H9 (cell line): Measurements from ENCODE around the gene NKIRAS1. TPM values are rescaled to one million over a fixed set of nuclear protein-coding genes. Genes with fewer than 3 reads are reported as not detected.

Experiments used
- DNase-seq: peaks from one replicate; pipeline ENCODE4 v3.0.0-alpha.2; 2017
- H2AFZ ChIP-seq: one replicate; pipeline ENCODE4 v1.6.1; 2013; ENCODE audit warnings: mild to moderate bottlenecking, low read length, control low read depth, moderate library complexity
- H2AK5ac ChIP-seq: 2 replicates; pipeline ENCODE4 v1.6.1; 2013; ENCODE audit warnings: low read length, control low read depth, mixed read lengths; ENCODE audit not compliant: insufficient read length
- H2BK120ac ChIP-seq: one replicate; pipeline ENCODE4 v1.6.1; 2013; ENCODE audit warnings: low read depth, mild to moderate bottlenecking, low read length, control low read depth, inconsistent platforms; ENCODE audit not compliant: poor library complexity, severe bottlenecking
- H2BK12ac ChIP-seq: 2 replicates; pipeline ENCODE4 v1.6.1; 2013; ENCODE audit warnings: low read length, control low read depth, mixed read lengths, low read depth; ENCODE audit not compliant: insufficient read length
- H2BK15ac ChIP-seq: 2 replicates; pipeline ENCODE4 v1.6.1; 2013; ENCODE audit warnings: low read depth, low read length, control low read depth
- H2BK20ac ChIP-seq: one replicate; pipeline ENCODE4 v1.6.1; 2013; ENCODE audit warnings: low read depth, mild to moderate bottlenecking, low read length, control low read depth, inconsistent platforms; ENCODE audit not compliant: poor library complexity, severe bottlenecking
- H2BK5ac ChIP-seq: 2 replicates; pipeline ENCODE4 v1.6.1; 2013; ENCODE audit warnings: low read length, control low read depth, mixed read lengths; ENCODE audit not compliant: insufficient read length
- H3K14ac ChIP-seq: 2 replicates; pipeline ENCODE4 v1.6.1; 2013; ENCODE audit warnings: low read length, control low read depth; ENCODE audit not compliant: insufficient read depth
- H3K18ac ChIP-seq: 2 replicates; pipeline ENCODE4 v1.6.1; 2013; ENCODE audit warnings: low read depth, mild to moderate bottlenecking, mixed read lengths, low read length, control low read depth; ENCODE audit not compliant: insufficient read length
- H3K23ac ChIP-seq: 2 replicates; pipeline ENCODE4 v1.6.1; 2013; ENCODE audit warnings: low read length, control low read depth, mixed read lengths, low read depth; ENCODE audit not compliant: insufficient read length
- H3K23me2 ChIP-seq: 2 replicates; pipeline ENCODE4 v1.6.1; 2013; ENCODE audit warnings: low read depth, mild to moderate bottlenecking, mixed read lengths, low read length, control low read depth; ENCODE audit not compliant: insufficient read length, poor library complexity, severe bottlenecking
- H3K27ac ChIP-seq: 2 replicates; pipeline ENCODE4 v1.5.1; 2013; ENCODE audit warnings: low read length, control low read depth, mixed read lengths, low read depth; ENCODE audit not compliant: insufficient read length
- H3K27me3 ChIP-seq: 2 replicates; pipeline ENCODE4 v1.6.1; 2013; ENCODE audit warnings: low read length, control low read depth, inconsistent platforms; ENCODE audit not compliant: insufficient read depth
- H3K4ac ChIP-seq: 2 replicates; pipeline ENCODE4 v1.6.1; 2013; ENCODE audit warnings: low read depth, mild to moderate bottlenecking, control low read depth, inconsistent platforms, low read length, moderate library complexity
- H3K4me1 ChIP-seq: 2 replicates; pipeline ENCODE4 v1.6.1; 2013; ENCODE audit warnings: low read length, control low read depth, inconsistent platforms; ENCODE audit not compliant: insufficient read depth
- H3K4me2 ChIP-seq: 2 replicates; pipeline ENCODE4 v1.6.1; 2013; ENCODE audit warnings: low read length, control low read depth, mixed read lengths; ENCODE audit not compliant: insufficient read length, insufficient read depth
- H3K56ac ChIP-seq: 2 replicates; pipeline ENCODE4 v1.6.1; 2013; ENCODE audit warnings: low read depth, mild to moderate bottlenecking, mixed read lengths, low read length, control low read depth; ENCODE audit not compliant: insufficient read length
- H3K79me1 ChIP-seq: 2 replicates; pipeline ENCODE4 v1.6.1; 2013; ENCODE audit warnings: low read depth, mild to moderate bottlenecking, moderate library complexity, low read length, control low read depth, inconsistent platforms; ENCODE audit not compliant: insufficient read depth, poor library complexity, severe bottlenecking
- H3K79me2 ChIP-seq: 2 replicates; pipeline ENCODE4 v1.6.1; 2013; ENCODE audit warnings: low read length, control low read depth, inconsistent platforms; ENCODE audit not compliant: insufficient read depth
- H3K9ac ChIP-seq: 2 replicates; pipeline ENCODE4 v1.6.1; 2013; ENCODE audit warnings: low read length, control low read depth, mixed read lengths; ENCODE audit not compliant: insufficient read length; ENCODE audit errors: extremely low read depth
- H3K9me3 ChIP-seq: one replicate; pipeline ENCODE4 v1.6.1; 2013; ENCODE audit warnings: low read depth, low read length, inconsistent platforms; ENCODE audit not compliant: control insufficient read depth
- H3T11ph ChIP-seq: one replicate; pipeline ENCODE4 v1.6.1; 2013; ENCODE audit warnings: mild to moderate bottlenecking, low read length, control low read depth, inconsistent platforms
- H4K20me1 ChIP-seq: one replicate; pipeline ENCODE4 v1.6.1; 2013; ENCODE audit not compliant: control insufficient read depth, insufficient read length, insufficient read depth
- H4K5ac ChIP-seq: 2 replicates; pipeline ENCODE4 v1.6.1; 2013; ENCODE audit warnings: low read depth, mild to moderate bottlenecking, mixed read lengths, low read length, control low read depth; ENCODE audit not compliant: insufficient read length
- H4K8ac ChIP-seq: replicated peaks from 2 replicates; pipeline ENCODE4 v1.6.1; 2013; ENCODE audit warnings: low read length, control low read depth, mixed read lengths, low read depth; ENCODE audit not compliant: insufficient read length
- H4K91ac ChIP-seq: 2 replicates; pipeline ENCODE4 v1.6.1; 2013; ENCODE audit warnings: low read depth, mild to moderate bottlenecking, moderate library complexity, mixed read lengths, low read length, control low read depth; ENCODE audit not compliant: insufficient read length
- H3K27ac Mint-ChIP-seq, 3 experiments: 2 replicates in 2 of 3; 3 replicates in 1 of 3; pipeline ENCODE4 v1.8.0; 2020 to 2021; ENCODE audit warnings: mixed read lengths in 3 of 3, mild to moderate bottlenecking in 1 of 3, moderate library complexity in 1 of 3
- H3K27me3 Mint-ChIP-seq: 2 replicates; pipeline ENCODE4 v1.8.0; 2021; ENCODE audit warnings: low read depth, mild to moderate bottlenecking, moderate library complexity, mixed read lengths
- H3K36me3 Mint-ChIP-seq, 3 experiments: 2 replicates in 2 of 3; 3 replicates in 1 of 3; pipeline ENCODE4 v1.8.0; 2020 to 2021; ENCODE audit warnings: low read depth in 3 of 3, mixed read lengths in 3 of 3; ENCODE audit not compliant: insufficient read depth in 1 of 3
- H3K4me1 Mint-ChIP-seq, 2 experiments: 2 replicates each; pipeline ENCODE4 v1.8.0; 2020; ENCODE audit warnings: mixed read lengths in 2 of 2
- H3K4me3 Mint-ChIP-seq, 2 experiments: 2 replicates in 1 of 2; 3 replicates in 1 of 2; pipeline ENCODE4 v1.8.0; 2020 to 2021; ENCODE audit warnings: mild to moderate bottlenecking in 2 of 2, mixed read lengths in 2 of 2, moderate library complexity in 1 of 2
- H3K9me3 Mint-ChIP-seq, 2 experiments: 2 replicates in 1 of 2; 3 replicates in 1 of 2; pipeline ENCODE4 v1.8.0; 2020; ENCODE audit warnings: mild to moderate bottlenecking in 2 of 2, mixed read lengths in 2 of 2, moderate library complexity in 1 of 2
- CTCF ChIP-seq: fragments of 200-600 bp; sonication (generic); conservative IDR thresholded peaks from 3 replicates; pipeline ENCODE4 v1.8.0; 2021; ENCODE audit warnings: antibody characterized with exemption, mild to moderate bottlenecking
- WGBS: extraction: QIAGEN DNeasy Blood & Tissue Kit; methylation state at CpG from one replicate; pipeline ENCODE4 v1.1.7; 2013; ENCODE audit warnings: missing lambda C conversion rate, low lambda C conversion rate, mixed read lengths; ENCODE audit not compliant: insufficient read length; ENCODE audit errors: extremely low coverage; 5-methylcytosine and 5-hydroxymethylcytosine counted together
- total RNA-seq: library from RNA; stranded (reverse); gene quantifications from 2 replicates; pipeline ENCODE4 v1.2.1, GENCODE V29; 2021

The NKIRAS1 gene
- total RNA-seq, 1 experiment from 2014 or later = 6.1 TPM

GRCh38 chr3:23909341-23909740, 7.4 kb downstream of the NKIRAS1 start:
- H3K4me3 Mint-ChIP-seq = no peak overlapping the region
- Histone ChIP-seq H3K79me1 (no peaks in the 10 kb centered on the region), H3K23me2 (no peaks in the 10 kb centered on the region), H3K79me2 (peaks cover 2% of the 10 kb centered on the region; the same call in 1 of the 2 replicates), H3K4me1 (no peaks in the 10 kb centered on the region), H2BK12ac (no peak overlapping the region), H3K4me2 (no peak overlapping the region), H3K56ac (no peak overlapping the region), H3K27me3 (no peaks in the 10 kb centered on the region), H4K5ac (no peak overlapping the region), H2AK5ac (no peak overlapping the region), H3K27ac (no peak overlapping the region), H4K20me1 (no peaks in the 10 kb centered on the region), H3K18ac (no peak overlapping the region), H3T11ph (no peak overlapping the region), H2BK20ac (no peak overlapping the region), H2BK5ac (no peak overlapping the region), H4K91ac (no peak overlapping the region), H3K9ac (no peak overlapping the region), H3K23ac (no peak overlapping the region), H3K9me3 (no peaks in the 10 kb centered on the region), H4K8ac (no peak overlapping the region), H2AFZ (no peak overlapping the region), H2BK120ac (no peak overlapping the region), H3K4ac (no peak overlapping the region), H2BK15ac (no peak overlapping the region), H3K14ac (no peak overlapping the region)
- no peak for TF ChIP-seq CTCF
- peaks cover 0 to 6% of the 10 kb centered on the region in 2 experiments; a peak in 1 of 4 replicates for H3K4me1 Mint-ChIP-seq
- H3K27me3 Mint-ChIP-seq = no peaks in the 10 kb centered on the region
- WGBS = no CpG with 5 or more reads among the region's 7 CpGs
- peaks cover 18 to 44% (median 41%) of the 10 kb centered on the region in 3 experiments for H3K36me3 Mint-ChIP-seq
- H3K9me3 Mint-ChIP-seq = 0 out of 5 replicates have a peak, but pooled peaks cover 0 to under 1% of the 10 kb centered on the region in 2 experiments
- DNase-seq = no peak
- H3K27ac Mint-ChIP-seq = no peak overlapping the region
